HG03039 (cell line): ENCODE results near the gene SNX24.
"Not testable (repeated sequence)": the region's sequence is repeated elsewhere in the genome, so short reads cannot be mapped to it uniquely, and the experiment has no call there.

Experiments
- ATAC-seq: cut with Tn5 transposase; IDR thresholded peaks from one replicate; pipeline ENCODE4 v1.9.1; 2021; ENCODE audit warnings: mild to moderate bottlenecking, moderate library complexity; ENCODE audit not compliant: unreplicated experiment

Gene SNX24

GRCh38 chr5:122959740-122960445 is 114.5 kb downstream of the SNX24 start:
- no peak for ATAC-seq

- ATAC-seq: no peak
Observed at GRCh38 chr5:122963305-122963704, 117.9 kb downstream of the SNX24 start.

- ATAC-seq: no peak
Observed at GRCh38 chr5:122965111-122965510, 119.7 kb downstream of the SNX24 start.

GRCh38 chr5:122967085-122967484 is 121.7 kb downstream of the SNX24 start:
- no peak for ATAC-seq

- peak; percentile 59 for ATAC-seq
Observed at GRCh38 chr5:122967625-122968024, 122.2 kb downstream of the SNX24 start.

GRCh38 chr5:122968056-122968455 is 122.6 kb downstream of the SNX24 start:
- not testable (repeated sequence) for ATAC-seq

- ATAC-seq: no peak
Observed at GRCh38 chr5:122971333-122971732, 125.9 kb downstream of the SNX24 start.

- no peak for ATAC-seq
Observed at GRCh38 chr5:122972877-122973276, 127.5 kb downstream of the SNX24 start.

GRCh38 chr5:122973759-122974158 is 128.3 kb downstream of the SNX24 start:
- not testable (repeated sequence) for ATAC-seq

- ATAC-seq: not testable (repeated sequence)
Observed at GRCh38 chr5:122974251-122974650, 128.8 kb downstream of the SNX24 start.

- ATAC-seq: no peak
Observed at GRCh38 chr5:122977319-122977718, 131.9 kb downstream of the SNX24 start.

GRCh38 chr5:122978068-122978467 is 132.7 kb downstream of the SNX24 start:
- no peak for ATAC-seq

- no peak for ATAC-seq
Observed at GRCh38 chr5:122978644-122979297, 133.4 kb downstream of the SNX24 start.

GRCh38 chr5:122981846-122982245 is 136.4 kb downstream of the SNX24 start:
- no peak for ATAC-seq

- ATAC-seq: no peak
Observed at GRCh38 chr5:122982376-122982775, 137.0 kb downstream of the SNX24 start.

GRCh38 chr5:122984425-122984824 is 139.0 kb downstream of the SNX24 start:
- ATAC-seq: peak; percentile 32

GRCh38 chr5:122985006-122985700 is 139.7 kb downstream of the SNX24 start:
- ATAC-seq: no peak

GRCh38 chr5:122985954-122986721 is 140.7 kb downstream of the SNX24 start:
- peak; percentile 96 for ATAC-seq

GRCh38 chr5:122996091-122996490 is 150.7 kb downstream of the SNX24 start:
- ATAC-seq: no peak

GRCh38 chr5:122997294-122997693 is 151.9 kb downstream of the SNX24 start:
- no peak for ATAC-seq

GRCh38 chr5:122999947-123000563 is 154.6 kb downstream of the SNX24 start:
- ATAC-seq: peak; percentile 97
